ENCODE results near the gene WDR54.

DNA sequence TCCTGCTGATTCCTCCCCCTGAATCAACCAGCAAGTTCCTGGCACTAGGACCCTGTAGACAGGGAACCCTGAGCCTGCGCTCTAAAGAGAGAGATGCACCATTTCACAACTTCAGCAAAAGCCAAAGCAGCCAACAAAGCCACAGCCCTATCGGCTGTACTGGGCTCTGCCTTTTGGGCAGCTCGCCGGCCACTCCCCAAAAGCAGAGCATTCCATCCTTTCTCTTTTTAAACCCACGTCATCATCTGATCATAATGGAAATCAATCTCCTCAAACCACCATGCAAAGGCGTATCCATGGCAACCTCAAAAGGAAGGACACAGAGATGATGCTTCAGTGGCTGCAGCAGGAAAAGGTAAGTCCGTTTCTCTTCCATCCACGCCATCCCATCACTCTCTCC, 36.1 kb upstream of the WDR54 start:
- TF ChIP-seq ZNF266 (tag by site-specific recombination; IDR thresholded peaks at IDR 0.05; ENCODE audit: low read depth) = no peak
- no peak for TF ChIP-seq ZBTB21 (tag by site-specific recombination; IDR thresholded peaks at IDR 0.05)
- TF ChIP-seq ZNF221 (tag by site-specific recombination; IDR thresholded peaks at IDR 0.05; ENCODE audit: borderline replicate concordance) = no peak
- TF ChIP-seq, protein P1, sequence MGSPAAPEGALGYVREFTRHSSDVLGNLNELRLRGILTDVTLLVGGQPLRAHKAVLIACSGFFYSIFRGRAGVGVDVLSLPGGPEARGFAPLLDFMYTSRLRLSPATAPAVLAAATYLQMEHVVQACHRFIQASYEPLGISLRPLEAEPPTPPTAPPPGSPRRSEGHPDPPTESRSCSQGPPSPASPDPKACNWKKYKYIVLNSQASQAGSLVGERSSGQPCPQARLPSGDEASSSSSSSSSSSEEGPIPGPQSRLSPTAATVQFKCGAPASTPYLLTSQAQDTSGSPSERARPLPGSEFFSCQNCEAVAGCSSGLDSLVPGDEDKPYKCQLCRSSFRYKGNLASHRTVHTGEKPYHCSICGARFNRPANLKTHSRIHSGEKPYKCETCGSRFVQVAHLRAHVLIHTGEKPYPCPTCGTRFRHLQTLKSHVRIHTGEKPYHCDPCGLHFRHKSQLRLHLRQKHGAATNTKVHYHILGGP (tag by site-specific recombination; IDR thresholded peaks at IDR 0.05) = no peak
- no peak for TF ChIP-seq SP2 (tag by site-specific recombination; IDR thresholded peaks at IDR 0.05)
- TF ChIP-seq, protein P2, sequence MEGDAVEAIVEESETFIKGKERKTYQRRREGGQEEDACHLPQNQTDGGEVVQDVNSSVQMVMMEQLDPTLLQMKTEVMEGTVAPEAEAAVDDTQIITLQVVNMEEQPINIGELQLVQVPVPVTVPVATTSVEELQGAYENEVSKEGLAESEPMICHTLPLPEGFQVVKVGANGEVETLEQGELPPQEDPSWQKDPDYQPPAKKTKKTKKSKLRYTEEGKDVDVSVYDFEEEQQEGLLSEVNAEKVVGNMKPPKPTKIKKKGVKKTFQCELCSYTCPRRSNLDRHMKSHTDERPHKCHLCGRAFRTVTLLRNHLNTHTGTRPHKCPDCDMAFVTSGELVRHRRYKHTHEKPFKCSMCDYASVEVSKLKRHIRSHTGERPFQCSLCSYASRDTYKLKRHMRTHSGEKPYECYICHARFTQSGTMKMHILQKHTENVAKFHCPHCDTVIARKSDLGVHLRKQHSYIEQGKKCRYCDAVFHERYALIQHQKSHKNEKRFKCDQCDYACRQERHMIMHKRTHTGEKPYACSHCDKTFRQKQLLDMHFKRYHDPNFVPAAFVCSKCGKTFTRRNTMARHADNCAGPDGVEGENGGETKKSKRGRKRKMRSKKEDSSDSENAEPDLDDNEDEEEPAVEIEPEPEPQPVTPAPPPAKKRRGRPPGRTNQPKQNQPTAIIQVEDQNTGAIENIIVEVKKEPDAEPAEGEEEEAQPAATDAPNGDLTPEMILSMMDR (tag by site-specific recombination; IDR thresholded peaks at IDR 0.05) = no peak
- no peak for TF ChIP-seq ZNF660 (tag by site-specific recombination; IDR thresholded peaks at IDR 0.05)
- TF ChIP-seq, protein P3, sequence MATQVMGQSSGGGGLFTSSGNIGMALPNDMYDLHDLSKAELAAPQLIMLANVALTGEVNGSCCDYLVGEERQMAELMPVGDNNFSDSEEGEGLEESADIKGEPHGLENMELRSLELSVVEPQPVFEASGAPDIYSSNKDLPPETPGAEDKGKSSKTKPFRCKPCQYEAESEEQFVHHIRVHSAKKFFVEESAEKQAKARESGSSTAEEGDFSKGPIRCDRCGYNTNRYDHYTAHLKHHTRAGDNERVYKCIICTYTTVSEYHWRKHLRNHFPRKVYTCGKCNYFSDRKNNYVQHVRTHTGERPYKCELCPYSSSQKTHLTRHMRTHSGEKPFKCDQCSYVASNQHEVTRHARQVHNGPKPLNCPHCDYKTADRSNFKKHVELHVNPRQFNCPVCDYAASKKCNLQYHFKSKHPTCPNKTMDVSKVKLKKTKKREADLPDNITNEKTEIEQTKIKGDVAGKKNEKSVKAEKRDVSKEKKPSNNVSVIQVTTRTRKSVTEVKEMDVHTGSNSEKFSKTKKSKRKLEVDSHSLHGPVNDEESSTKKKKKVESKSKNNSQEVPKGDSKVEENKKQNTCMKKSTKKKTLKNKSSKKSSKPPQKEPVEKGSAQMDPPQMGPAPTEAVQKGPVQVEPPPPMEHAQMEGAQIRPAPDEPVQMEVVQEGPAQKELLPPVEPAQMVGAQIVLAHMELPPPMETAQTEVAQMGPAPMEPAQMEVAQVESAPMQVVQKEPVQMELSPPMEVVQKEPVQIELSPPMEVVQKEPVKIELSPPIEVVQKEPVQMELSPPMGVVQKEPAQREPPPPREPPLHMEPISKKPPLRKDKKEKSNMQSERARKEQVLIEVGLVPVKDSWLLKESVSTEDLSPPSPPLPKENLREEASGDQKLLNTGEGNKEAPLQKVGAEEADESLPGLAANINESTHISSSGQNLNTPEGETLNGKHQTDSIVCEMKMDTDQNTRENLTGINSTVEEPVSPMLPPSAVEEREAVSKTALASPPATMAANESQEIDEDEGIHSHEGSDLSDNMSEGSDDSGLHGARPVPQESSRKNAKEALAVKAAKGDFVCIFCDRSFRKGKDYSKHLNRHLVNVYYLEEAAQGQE (tag by site-specific recombination; IDR thresholded peaks at IDR 0.05) = no peak
- TF ChIP-seq, protein P4, sequence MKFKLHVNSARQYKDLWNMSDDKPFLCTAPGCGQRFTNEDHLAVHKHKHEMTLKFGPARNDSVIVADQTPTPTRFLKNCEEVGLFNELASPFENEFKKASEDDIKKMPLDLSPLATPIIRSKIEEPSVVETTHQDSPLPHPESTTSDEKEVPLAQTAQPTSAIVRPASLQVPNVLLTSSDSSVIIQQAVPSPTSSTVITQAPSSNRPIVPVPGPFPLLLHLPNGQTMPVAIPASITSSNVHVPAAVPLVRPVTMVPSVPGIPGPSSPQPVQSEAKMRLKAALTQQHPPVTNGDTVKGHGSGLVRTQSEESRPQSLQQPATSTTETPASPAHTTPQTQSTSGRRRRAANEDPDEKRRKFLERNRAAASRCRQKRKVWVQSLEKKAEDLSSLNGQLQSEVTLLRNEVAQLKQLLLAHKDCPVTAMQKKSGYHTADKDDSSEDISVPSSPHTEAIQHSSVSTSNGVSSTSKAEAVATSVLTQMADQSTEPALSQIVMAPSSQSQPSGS (tag by site-specific recombination; IDR thresholded peaks at IDR 0.05; ENCODE audit: low read depth) = no peak
- TF ChIP-seq, protein P5, sequence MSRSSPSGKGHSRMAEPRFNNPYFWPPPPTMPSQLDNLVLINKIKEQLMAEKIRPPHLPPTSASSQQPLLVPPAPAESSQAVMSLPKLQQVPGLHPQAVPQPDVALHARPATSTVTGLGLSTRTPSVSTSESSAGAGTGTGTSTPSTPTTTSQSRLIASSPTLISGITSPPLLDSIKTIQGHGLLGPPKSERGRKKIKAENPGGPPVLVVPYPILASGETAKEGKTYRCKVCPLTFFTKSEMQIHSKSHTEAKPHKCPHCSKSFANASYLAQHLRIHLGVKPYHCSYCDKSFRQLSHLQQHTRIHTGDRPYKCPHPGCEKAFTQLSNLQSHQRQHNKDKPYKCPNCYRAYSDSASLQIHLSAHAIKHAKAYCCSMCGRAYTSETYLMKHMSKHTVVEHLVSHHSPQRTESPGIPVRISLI (tag by site-specific recombination; IDR thresholded peaks at IDR 0.05) = no peak
- TF ChIP-seq, protein P6, sequence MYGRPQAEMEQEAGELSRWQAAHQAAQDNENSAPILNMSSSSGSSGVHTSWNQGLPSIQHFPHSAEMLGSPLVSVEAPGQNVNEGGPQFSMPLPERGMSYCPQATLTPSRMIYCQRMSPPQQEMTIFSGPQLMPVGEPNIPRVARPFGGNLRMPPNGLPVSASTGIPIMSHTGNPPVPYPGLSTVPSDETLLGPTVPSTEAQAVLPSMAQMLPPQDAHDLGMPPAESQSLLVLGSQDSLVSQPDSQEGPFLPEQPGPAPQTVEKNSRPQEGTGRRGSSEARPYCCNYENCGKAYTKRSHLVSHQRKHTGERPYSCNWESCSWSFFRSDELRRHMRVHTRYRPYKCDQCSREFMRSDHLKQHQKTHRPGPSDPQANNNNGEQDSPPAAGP (tag by site-specific recombination; IDR thresholded peaks at IDR 0.05) = no peak
- TF ChIP-seq ZNF76 (tag by site-specific recombination; IDR thresholded peaks at IDR 0.05; ENCODE audit: borderline replicate concordance, low read depth) = no peak
